HG03432 (cell line): ENCODE data around the gene LRCH2.

ENCODE experiments used
- ATAC-seq: cut with Tn5 transposase; IDR thresholded peaks from one replicate; pipeline ENCODE4 v1.9.1; 2021; ENCODE audit warnings: mild to moderate bottlenecking, moderate library complexity; ENCODE audit not compliant: unreplicated experiment

Gene LRCH2

GRCh38 chrX:115068896-115069295 lies 165.0 kb downstream of the LRCH2 start:
- no peak for ATAC-seq

- no peak for ATAC-seq
Measured at GRCh38 chrX:115067812-115068211, 166.1 kb downstream of the LRCH2 start.

GRCh38 chrX:115065304-115065703 lies 168.6 kb downstream of the LRCH2 start:
- ATAC-seq = no peak
